Esophagus muscularis mucosa (tissue), 4 donors: ENCODE measurements around the gene IPO4. TPM values are rescaled to one million over a fixed set of nuclear protein-coding genes. Genes with fewer than 3 reads are reported as not detected.

Source experiments
- DNase-seq: peaks from one replicate; pipeline ENCODE4 v3.0.0-alpha.2; 2017; ENCODE audit errors: extremely low spot score
- H3K27ac ChIP-seq, 4 donors: fragments of 200-600 bp; sonication (generic); replicated peaks in 1 of 4; 1 replicate in 3 of 4; 2 replicates in 1 of 4; pipeline ENCODE4 v1.5.1; 2016 to 2019; ENCODE audit warnings: mild to moderate bottlenecking in 1 of 4
- H3K27me3 ChIP-seq, 4 donors: fragments of 200-600 bp; sonication (generic); one replicate each; pipeline versions ENCODE4 v1.5.1 to v1.6.0; 2016 to 2019
- H3K36me3 ChIP-seq, 4 donors: fragments of 200-600 bp; sonication (generic); one replicate each; pipeline ENCODE4 v1.5.1; 2016 to 2019
- H3K4me1 ChIP-seq, 4 donors: fragments of 200-600 bp; sonication (generic); one replicate each; pipeline ENCODE4 v1.5.1; 2016 to 2019
- H3K4me3 ChIP-seq, 4 donors: fragments of 200-600 bp; sonication (generic); 1 replicate in 2 of 4; 2 replicates in 2 of 4; pipeline ENCODE4 v1.5.1; 2016 to 2019; ENCODE audit warnings: mild to moderate bottlenecking in 4 of 4, moderate library complexity in 1 of 4
- H3K9me3 ChIP-seq, 4 donors: fragments of 200-600 bp; sonication (generic); 1 replicate in 3 of 4; 2 replicates in 1 of 4; pipeline ENCODE4 v1.5.1; 2016 to 2019
- CTCF ChIP-seq, 3 experiments: fragments of 200-600 bp in 2 of 3; fragments of 450-650 bp in 1 of 3; sonication (generic) in 2 of 3; IDR thresholded peaks; one replicate each; pipeline ENCODE4 v1.5.1; 2017 to 2019; ENCODE audit warnings: antibody characterized with exemption in 3 of 3, mild to moderate bottlenecking in 2 of 3, moderate library complexity in 1 of 3
- EP300 ChIP-seq: sonication (generic); formaldehyde crosslinking; IDR thresholded peaks from one replicate; pipeline ENCODE4 v1.6.1; 2017; ENCODE audit warnings: antibody characterized with exemption
- POLR2A ChIP-seq: fragments of 450-650 bp; IDR thresholded peaks from one replicate; pipeline ENCODE4 v1.6.1; 2017; ENCODE audit warnings: antibody characterized with exemption, moderate library complexity, mild to moderate bottlenecking, low read depth
- POLR2AphosphoS5 ChIP-seq, 2 donors: sonication (generic); formaldehyde crosslinking; IDR thresholded peaks; one replicate each; pipeline ENCODE4 v1.6.1; 2017; ENCODE audit warnings: antibody characterized with exemption in 2 of 2
- WGBS: methylation state at CpG from one replicate; pipeline ENCODE4 v1.1.5; 2018; 5-methylcytosine and 5-hydroxymethylcytosine counted together
- intact Hi-C: fragments of 100-400 bp; cut with DNase I; formaldehyde crosslinking; loops from one replicate; pipeline ENCODE4 v1.15.1; 2023
- total RNA-seq, 4 donors: library from RNA; depleted of rRNA; stranded (reverse); fragments of >200 nt; gene quantifications; one replicate each; pipeline versions ENCODE4 v1.1.0 to v1.2.1, GENCODE V29; 2016

The IPO4 gene
- 10 to 100 TPM; 12.9 to 41.6 (median 25.2) TPM for total RNA-seq

- peaks cover 17 to 42% (median 32%) of the 10 kb centered on the region in 4 donors for H3K4me1 ChIP-seq
- H3K36me3 ChIP-seq: peaks cover 50 to 75% (median 68%) of the 10 kb centered on the region in 4 donors
- intact Hi-C loops: no loop called here
- WGBS: 0% methylated on average over 24 of the region's 65 CpGs
- peak; percentile 99 for DNase-seq
- no peaks in the 10 kb centered on the region for H3K27me3 ChIP-seq
- H3K9me3 ChIP-seq: no peaks in the 10 kb centered on the region
- peak within 1 kb of the TSS; percentile 66 to 84 (median 70) for H3K4me3 ChIP-seq
- TF ChIP-seq EP300: no peak
- TF ChIP-seq POLR2A: peak; percentile 38
- peak; percentile 72 to 95 for TF ChIP-seq POLR2AphosphoS5 (IDR thresholded peaks at IDR 0.05)
- peak in 1 of 3 experiments; percentile 28 for TF ChIP-seq CTCF (IDR thresholded peaks at IDR 0.05)
- H3K27ac ChIP-seq: peak within 1 kb of the TSS; percentile 70 to 89 (median 76)
Observed at GRCh38 chr14:24188251-24189058, at the start of gene IPO4. Gene IPO4, minus strand, starts transcription at chr14:24188816. Its CDS starts 29 bp downstream, at chr14:24188787.

GRCh38 chr14:24238123-24238522, 49.5 kb upstream of the IPO4 start:
- DNase-seq: no peak
- Histone ChIP-seq H3K36me3 (peaks cover 51 to 76% (median 62%) of the 10 kb centered on the region in 4 donors), H3K27me3 (no peaks in the 10 kb centered on the region), H3K27ac (no peak overlapping the region), H3K4me1 (peaks cover 53 to 79% (median 63%) of the 10 kb centered on the region in 4 donors), H3K4me3 (no peak overlapping the region), H3K9me3 (no peaks in the 10 kb centered on the region)
- intact Hi-C loops: no loop called here
- TF ChIP-seq POLR2A: no peak
- 86% methylated on average over 5 of the region's 5 CpGs for WGBS

- H3K4me1 ChIP-seq: peaks cover 55 to 79% (median 63%) of the 10 kb centered on the region in 4 donors
- H3K27me3 ChIP-seq: no peaks in the 10 kb centered on the region
- DNase-seq: no peak
- TF ChIP-seq POLR2A (no peak), CTCF (IDR thresholded peaks at IDR 0.05) (no peak), EP300 (no peak), POLR2AphosphoS5 (IDR thresholded peaks at IDR 0.05) (no peak)
- no peaks in the 10 kb centered on the region for H3K9me3 ChIP-seq
- intact Hi-C loops: no loop called here
- peaks cover 51 to 76% (median 62%) of the 10 kb centered on the region in 4 donors for H3K36me3 ChIP-seq
- no peak overlapping the region for H3K4me3 ChIP-seq
- peak overlapping the region in 1 of 4 donors; percentile 48 for H3K27ac ChIP-seq
- 91% methylated on average over 2 of the region's 2 CpGs for WGBS
Observed at GRCh38 chr14:24237463-24237955, 48.9 kb upstream of the IPO4 start.

GRCh38 chr14:24236689-24237462, 48.3 kb upstream of the IPO4 start:
- Histone ChIP-seq H3K27me3 (no peaks in the 10 kb centered on the region), H3K36me3 (peaks cover 51 to 76% (median 62%) of the 10 kb centered on the region in 4 donors), H3K4me3 (no peak overlapping the region), H3K27ac (peak overlapping the region in 1 of 4 donors; percentile 48), H3K4me1 (peaks cover 54 to 78% (median 63%) of the 10 kb centered on the region in 4 donors), H3K9me3 (no peaks in the 10 kb centered on the region)
- TF ChIP-seq POLR2AphosphoS5 (IDR thresholded peaks at IDR 0.05) (no peak), EP300 (no peak), POLR2A (no peak), CTCF (IDR thresholded peaks at IDR 0.05) (no peak)
- DNase-seq: no peak
- WGBS: 90% methylated on average over 6 of the region's 6 CpGs
- intact Hi-C loops: no loop called here
